H9 (cell line): ENCODE measurements around the gene GRM3. TPM values are rescaled to one million over a fixed set of nuclear protein-coding genes. Genes with fewer than 3 reads are reported as not detected.
A peak's percentile ranks its signal among the peaks of the same experiment; 100 is the strongest.

ENCODE experiments used
- DNase-seq: peaks from one replicate; pipeline ENCODE4 v3.0.0-alpha.2; 2017
- H2AFZ ChIP-seq: one replicate; pipeline ENCODE4 v1.6.1; 2013; ENCODE audit warnings: mild to moderate bottlenecking, low read length, control low read depth, moderate library complexity
- H2AK5ac ChIP-seq: 2 replicates; pipeline ENCODE4 v1.6.1; 2013; ENCODE audit warnings: low read length, control low read depth, mixed read lengths; ENCODE audit not compliant: insufficient read length
- H2BK120ac ChIP-seq: one replicate; pipeline ENCODE4 v1.6.1; 2013; ENCODE audit warnings: low read depth, mild to moderate bottlenecking, low read length, control low read depth, inconsistent platforms; ENCODE audit not compliant: poor library complexity, severe bottlenecking
- H2BK12ac ChIP-seq: 2 replicates; pipeline ENCODE4 v1.6.1; 2013; ENCODE audit warnings: low read length, control low read depth, mixed read lengths, low read depth; ENCODE audit not compliant: insufficient read length
- H2BK15ac ChIP-seq: 2 replicates; pipeline ENCODE4 v1.6.1; 2013; ENCODE audit warnings: low read depth, low read length, control low read depth
- H2BK20ac ChIP-seq: one replicate; pipeline ENCODE4 v1.6.1; 2013; ENCODE audit warnings: low read depth, mild to moderate bottlenecking, low read length, control low read depth, inconsistent platforms; ENCODE audit not compliant: poor library complexity, severe bottlenecking
- H2BK5ac ChIP-seq: 2 replicates; pipeline ENCODE4 v1.6.1; 2013; ENCODE audit warnings: low read length, control low read depth, mixed read lengths; ENCODE audit not compliant: insufficient read length
- H3K14ac ChIP-seq: 2 replicates; pipeline ENCODE4 v1.6.1; 2013; ENCODE audit warnings: low read length, control low read depth; ENCODE audit not compliant: insufficient read depth
- H3K18ac ChIP-seq: 2 replicates; pipeline ENCODE4 v1.6.1; 2013; ENCODE audit warnings: low read depth, mild to moderate bottlenecking, mixed read lengths, low read length, control low read depth; ENCODE audit not compliant: insufficient read length
- H3K23ac ChIP-seq: 2 replicates; pipeline ENCODE4 v1.6.1; 2013; ENCODE audit warnings: low read length, control low read depth, mixed read lengths, low read depth; ENCODE audit not compliant: insufficient read length
- H3K23me2 ChIP-seq: 2 replicates; pipeline ENCODE4 v1.6.1; 2013; ENCODE audit warnings: low read depth, mild to moderate bottlenecking, mixed read lengths, low read length, control low read depth; ENCODE audit not compliant: insufficient read length, poor library complexity, severe bottlenecking
- H3K27ac ChIP-seq: 2 replicates; pipeline ENCODE4 v1.5.1; 2013; ENCODE audit warnings: low read length, control low read depth, mixed read lengths, low read depth; ENCODE audit not compliant: insufficient read length
- H3K27me3 ChIP-seq: 2 replicates; pipeline ENCODE4 v1.6.1; 2013; ENCODE audit warnings: low read length, control low read depth, inconsistent platforms; ENCODE audit not compliant: insufficient read depth
- H3K4ac ChIP-seq: 2 replicates; pipeline ENCODE4 v1.6.1; 2013; ENCODE audit warnings: low read depth, mild to moderate bottlenecking, control low read depth, inconsistent platforms, low read length, moderate library complexity
- H3K4me1 ChIP-seq: 2 replicates; pipeline ENCODE4 v1.6.1; 2013; ENCODE audit warnings: low read length, control low read depth, inconsistent platforms; ENCODE audit not compliant: insufficient read depth
- H3K4me2 ChIP-seq: 2 replicates; pipeline ENCODE4 v1.6.1; 2013; ENCODE audit warnings: low read length, control low read depth, mixed read lengths; ENCODE audit not compliant: insufficient read length, insufficient read depth
- H3K56ac ChIP-seq: 2 replicates; pipeline ENCODE4 v1.6.1; 2013; ENCODE audit warnings: low read depth, mild to moderate bottlenecking, mixed read lengths, low read length, control low read depth; ENCODE audit not compliant: insufficient read length
- H3K79me1 ChIP-seq: 2 replicates; pipeline ENCODE4 v1.6.1; 2013; ENCODE audit warnings: low read depth, mild to moderate bottlenecking, moderate library complexity, low read length, control low read depth, inconsistent platforms; ENCODE audit not compliant: insufficient read depth, poor library complexity, severe bottlenecking
- H3K79me2 ChIP-seq: 2 replicates; pipeline ENCODE4 v1.6.1; 2013; ENCODE audit warnings: low read length, control low read depth, inconsistent platforms; ENCODE audit not compliant: insufficient read depth
- H3K9ac ChIP-seq: 2 replicates; pipeline ENCODE4 v1.6.1; 2013; ENCODE audit warnings: low read length, control low read depth, mixed read lengths; ENCODE audit not compliant: insufficient read length; ENCODE audit errors: extremely low read depth
- H3K9me3 ChIP-seq: one replicate; pipeline ENCODE4 v1.6.1; 2013; ENCODE audit warnings: low read depth, low read length, inconsistent platforms; ENCODE audit not compliant: control insufficient read depth
- H3T11ph ChIP-seq: one replicate; pipeline ENCODE4 v1.6.1; 2013; ENCODE audit warnings: mild to moderate bottlenecking, low read length, control low read depth, inconsistent platforms
- H4K20me1 ChIP-seq: one replicate; pipeline ENCODE4 v1.6.1; 2013; ENCODE audit not compliant: control insufficient read depth, insufficient read length, insufficient read depth
- H4K5ac ChIP-seq: 2 replicates; pipeline ENCODE4 v1.6.1; 2013; ENCODE audit warnings: low read depth, mild to moderate bottlenecking, mixed read lengths, low read length, control low read depth; ENCODE audit not compliant: insufficient read length
- H4K8ac ChIP-seq: replicated peaks from 2 replicates; pipeline ENCODE4 v1.6.1; 2013; ENCODE audit warnings: low read length, control low read depth, mixed read lengths, low read depth; ENCODE audit not compliant: insufficient read length
- H4K91ac ChIP-seq: 2 replicates; pipeline ENCODE4 v1.6.1; 2013; ENCODE audit warnings: low read depth, mild to moderate bottlenecking, moderate library complexity, mixed read lengths, low read length, control low read depth; ENCODE audit not compliant: insufficient read length
- H3K27ac Mint-ChIP-seq, 3 experiments: 2 replicates in 2 of 3; 3 replicates in 1 of 3; pipeline ENCODE4 v1.8.0; 2020 to 2021; ENCODE audit warnings: mixed read lengths in 3 of 3, mild to moderate bottlenecking in 1 of 3, moderate library complexity in 1 of 3
- H3K27me3 Mint-ChIP-seq: 2 replicates; pipeline ENCODE4 v1.8.0; 2021; ENCODE audit warnings: low read depth, mild to moderate bottlenecking, moderate library complexity, mixed read lengths
- H3K36me3 Mint-ChIP-seq, 3 experiments: 2 replicates in 2 of 3; 3 replicates in 1 of 3; pipeline ENCODE4 v1.8.0; 2020 to 2021; ENCODE audit warnings: low read depth in 3 of 3, mixed read lengths in 3 of 3; ENCODE audit not compliant: insufficient read depth in 1 of 3
- H3K4me1 Mint-ChIP-seq, 2 experiments: 2 replicates each; pipeline ENCODE4 v1.8.0; 2020; ENCODE audit warnings: mixed read lengths in 2 of 2
- H3K4me3 Mint-ChIP-seq, 2 experiments: 2 replicates in 1 of 2; 3 replicates in 1 of 2; pipeline ENCODE4 v1.8.0; 2020 to 2021; ENCODE audit warnings: mild to moderate bottlenecking in 2 of 2, mixed read lengths in 2 of 2, moderate library complexity in 1 of 2
- H3K9me3 Mint-ChIP-seq, 2 experiments: 2 replicates in 1 of 2; 3 replicates in 1 of 2; pipeline ENCODE4 v1.8.0; 2020; ENCODE audit warnings: mild to moderate bottlenecking in 2 of 2, mixed read lengths in 2 of 2, moderate library complexity in 1 of 2
- CTCF ChIP-seq: fragments of 200-600 bp; sonication (generic); conservative IDR thresholded peaks from 3 replicates; pipeline ENCODE4 v1.8.0; 2021; ENCODE audit warnings: antibody characterized with exemption, mild to moderate bottlenecking
- WGBS: extraction: QIAGEN DNeasy Blood & Tissue Kit; methylation state at CpG from one replicate; pipeline ENCODE4 v1.1.7; 2013; ENCODE audit warnings: missing lambda C conversion rate, low lambda C conversion rate, mixed read lengths; ENCODE audit not compliant: insufficient read length; ENCODE audit errors: extremely low coverage; 5-methylcytosine and 5-hydroxymethylcytosine counted together
- total RNA-seq: library from RNA; stranded (reverse); gene quantifications from 2 replicates; pipeline ENCODE4 v1.2.1, GENCODE V29; 2021

The GRM3 gene
- total RNA-seq, 1 experiment from 2014 or later: 0.15 TPM

GRCh38 chr7:86745013-86745745, 101.5 kb downstream of the GRM3 start:
- Mint-ChIP-seq H3K4me3 (no peak overlapping the region), H3K36me3 (no peaks in the 10 kb centered on the region), H3K4me1 (peaks cover 15 to 22% of the 10 kb centered on the region in 2 experiments), H3K27me3 (no peaks in the 10 kb centered on the region), H3K27ac (peak overlapping the region in 1 of 3 experiments; percentile 71; a peak in 2 of 7 replicates), H3K9me3 (no peaks in the 10 kb centered on the region)
- no peak overlapping the region for H4K5ac ChIP-seq
- H4K20me1 ChIP-seq: no peaks in the 10 kb centered on the region
- H2BK20ac ChIP-seq: no peak overlapping the region
- no peak overlapping the region for H3K9ac ChIP-seq
- H2BK5ac ChIP-seq: no peak overlapping the region
- H3K14ac ChIP-seq: no peak overlapping the region
- H2BK12ac ChIP-seq: no peak overlapping the region
- H3K4me2 ChIP-seq: no peak overlapping the region
- no peaks in the 10 kb centered on the region for H3K9me3 ChIP-seq
- H2AFZ ChIP-seq: no peak overlapping the region
- DNase-seq: no peak
- no peaks in the 10 kb centered on the region for H3K23me2 ChIP-seq
- no peak overlapping the region for H3K18ac ChIP-seq
- H3K56ac ChIP-seq: no peak overlapping the region
- no peak overlapping the region for H3T11ph ChIP-seq
- WGBS: no CpG with 5 or more reads among the region's 3 CpGs
- H2AK5ac ChIP-seq: no peak overlapping the region
- no peak overlapping the region for H4K91ac ChIP-seq
- H4K8ac ChIP-seq: no peak overlapping the region
- TF ChIP-seq CTCF: no peak
- no peaks in the 10 kb centered on the region for H3K27me3 ChIP-seq
- H3K23ac ChIP-seq: no peak overlapping the region
- no peak overlapping the region for H2BK120ac ChIP-seq
- no peak overlapping the region for H3K4ac ChIP-seq
- H3K4me1 ChIP-seq: 0 out of 2 replicates have a peak, but pooled peaks cover 3% of the 10 kb centered on the region
- H3K79me2 ChIP-seq: no peaks in the 10 kb centered on the region
- no peak overlapping the region for H3K27ac ChIP-seq
- no peak overlapping the region for H2BK15ac ChIP-seq
- H3K79me1 ChIP-seq: no peaks in the 10 kb centered on the region
